ENCODE measurements around the gene COQ5.
"Not testable (repeated sequence)": the region's sequence is repeated elsewhere in the genome, so short reads cannot be mapped to it uniquely, and the experiment has no call there.

The COQ5 gene

DNA sequence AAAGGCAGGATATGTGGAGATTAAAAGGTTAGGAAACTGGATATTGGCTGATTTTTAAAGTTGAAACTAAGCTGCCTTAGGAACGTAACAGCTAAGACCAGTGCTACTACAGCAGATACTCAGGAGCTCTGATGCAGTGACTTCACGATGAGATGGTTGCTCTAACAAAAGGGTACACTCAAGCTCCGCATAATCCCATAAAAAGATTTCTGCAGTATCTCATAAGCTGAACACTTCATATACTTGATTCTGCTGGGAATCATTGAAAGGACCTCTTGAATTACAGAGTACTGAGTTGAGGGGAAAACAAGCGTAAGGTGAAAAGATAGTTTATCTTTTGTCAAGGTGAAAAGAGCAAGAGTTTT, 8.9 kb upstream of the COQ5 start:
- no peak for TF ChIP-seq POLR2A (IDR thresholded peaks at IDR 0.05; ENCODE audit: low read depth, low read length)
- DNase-seq (ENCODE audit: insufficient read length, low spot score) (no peak), FAIRE-seq (no peak)

DNA sequence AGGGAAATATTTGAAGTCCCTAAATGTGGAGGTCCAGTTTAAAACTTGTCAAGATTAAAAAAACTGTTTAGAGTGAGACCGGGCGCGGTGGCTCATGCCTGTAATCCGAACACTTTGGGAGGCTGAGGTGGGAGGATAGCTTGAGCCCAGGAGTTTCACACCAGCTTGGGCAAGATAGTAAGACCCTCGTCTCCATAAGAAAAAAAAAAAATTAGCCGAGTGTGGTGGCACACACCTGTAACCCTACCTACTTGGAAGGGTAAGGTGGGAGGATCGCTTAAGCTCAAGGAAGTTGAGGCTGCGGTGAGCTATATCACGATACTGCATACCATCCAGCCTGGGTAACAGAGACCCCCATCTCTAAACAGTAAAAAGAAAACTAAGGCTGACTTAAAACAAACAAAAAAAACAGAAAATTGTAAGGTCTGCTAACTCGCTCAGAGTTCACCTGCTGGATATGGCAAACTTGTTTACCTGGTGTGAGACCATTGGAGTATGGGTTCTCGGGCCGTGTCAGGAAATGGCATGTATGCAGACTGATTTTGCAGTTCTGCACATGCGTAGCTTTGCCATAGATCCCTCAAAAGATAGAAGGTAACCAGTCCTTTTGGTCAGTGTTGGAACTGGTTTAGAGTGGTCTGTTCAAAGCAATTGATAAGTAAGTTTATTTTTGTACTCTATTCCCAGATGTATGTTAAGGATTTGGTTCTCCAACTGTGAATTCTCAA, 7.3 kb upstream of the COQ5 start:
- TF ChIP-seq POLR2A (IDR thresholded peaks at IDR 0.05; ENCODE audit: low read depth, low read length), result no peak
- DNase-seq (ENCODE audit: insufficient read length, low spot score) (no peak), FAIRE-seq (no peak)

DNA sequence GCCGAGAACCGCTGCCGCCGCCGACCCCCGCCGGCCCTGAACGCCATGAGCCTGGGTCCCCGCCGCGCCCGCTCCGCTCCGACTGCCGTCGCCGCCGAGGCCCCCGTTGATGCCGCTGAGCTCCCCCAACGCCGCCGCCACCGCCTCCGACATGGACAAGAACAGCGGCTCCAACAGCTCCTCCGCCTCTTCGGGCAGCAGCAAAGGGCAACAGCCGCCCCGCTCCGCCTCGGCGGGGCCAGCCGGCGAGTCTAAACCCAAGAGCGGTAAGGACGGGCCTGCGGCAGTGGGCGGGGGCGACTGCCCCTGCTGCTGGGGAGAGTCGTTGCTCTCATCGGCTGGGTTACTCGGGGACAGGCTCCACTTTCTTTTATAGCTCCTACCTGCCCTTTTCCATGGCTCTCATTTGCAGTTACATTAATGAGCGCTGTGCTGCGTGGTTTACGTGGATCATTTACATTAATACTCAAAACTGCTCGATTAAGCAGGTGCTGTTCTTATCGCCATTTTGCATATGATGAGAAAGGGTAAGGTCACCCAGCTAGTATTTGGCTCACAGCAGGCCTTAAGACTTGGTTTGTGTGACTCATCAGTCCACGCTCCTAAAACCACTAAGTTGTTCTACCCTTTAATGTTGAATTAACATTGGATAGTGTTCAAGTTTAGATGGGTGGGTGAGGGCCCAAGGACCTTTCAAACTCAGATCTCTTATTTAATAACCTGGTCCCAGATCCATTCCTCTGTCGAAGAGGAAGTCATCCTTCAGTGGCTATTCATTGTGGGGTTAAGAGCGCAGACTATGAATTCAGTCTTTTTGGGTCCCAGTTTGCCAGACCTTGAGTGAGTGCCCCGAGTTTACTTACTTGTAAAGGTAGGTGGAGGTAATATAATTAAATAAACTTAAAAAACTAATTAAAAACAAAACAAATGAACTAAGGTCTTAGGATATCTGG, 6.0 kb upstream of the COQ5 start:
- no peak for TF ChIP-seq POLR2A (IDR thresholded peaks at IDR 0.05; ENCODE audit: low read depth, low read length)
- DNase-seq (ENCODE audit: insufficient read length, low spot score) (peak; percentile 73), FAIRE-seq (peak; percentile 94)

DNA sequence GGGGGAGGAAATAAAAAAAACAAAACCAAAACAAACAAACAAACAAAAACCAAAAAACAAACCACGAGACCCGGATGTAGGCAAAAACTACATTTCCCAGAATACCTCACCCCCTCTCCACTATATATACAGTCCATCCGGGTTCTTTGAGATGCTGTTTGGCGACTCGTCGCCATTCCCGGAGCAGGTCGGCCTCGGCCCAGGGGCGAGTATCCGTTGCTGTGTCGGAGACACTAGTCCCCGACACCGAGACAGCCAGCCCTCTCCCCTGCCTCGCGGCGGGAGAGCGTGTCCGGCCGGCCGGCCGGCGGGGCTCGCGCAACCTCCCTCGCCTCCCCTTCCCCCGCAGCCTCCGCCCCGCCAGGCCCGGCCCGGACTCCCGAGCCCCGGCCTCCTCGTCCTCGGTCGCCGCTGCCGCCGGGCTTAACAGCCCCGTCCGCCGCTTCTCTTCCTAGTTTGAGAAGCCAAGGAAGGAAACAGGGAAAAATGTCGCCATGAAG, 5.3 kb upstream of the COQ5 start, which contains the start of gene RNF10:
Gene RNF10, plus strand, starts transcription at position 154 of the 500 bp plus-strand sequence. CDS start 456 bp downstream, outside the sequence.
- FAIRE-seq (peak; percentile 23), DNase-seq (ENCODE audit: insufficient read length, low spot score) (peak; percentile 67)
- peak; percentile 92 for TF ChIP-seq POLR2A (IDR thresholded peaks at IDR 0.05; ENCODE audit: low read depth, low read length)

DNA sequence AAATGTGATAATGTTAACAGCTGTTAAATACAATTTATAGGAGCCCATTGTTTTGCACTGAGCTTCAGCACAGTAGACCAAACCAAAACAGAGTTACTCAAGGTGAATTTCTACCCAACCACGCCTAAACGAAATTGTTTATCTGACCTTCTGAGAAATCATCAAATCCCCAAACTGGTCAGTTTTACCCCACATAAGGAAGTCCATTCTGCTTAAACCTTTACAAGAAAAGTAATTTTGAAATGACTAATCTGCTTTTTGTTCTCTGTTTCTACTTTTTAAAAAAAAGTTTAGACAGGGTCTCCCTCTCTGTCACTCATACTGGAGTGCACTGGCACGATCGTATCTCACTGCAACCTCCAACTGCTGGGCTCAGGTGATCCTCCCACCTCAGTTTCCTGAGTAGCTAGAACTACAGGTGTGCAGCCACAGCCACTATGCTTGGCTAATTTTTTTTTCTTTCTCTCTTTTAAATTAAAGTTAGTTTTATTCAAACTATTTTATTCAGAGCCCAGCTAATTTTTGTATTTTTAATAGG, 3.8 kb upstream of the COQ5 start:
- TF ChIP-seq POLR2A (IDR thresholded peaks at IDR 0.05; ENCODE audit: low read depth, low read length), result no peak
- DNase-seq (ENCODE audit: insufficient read length, low spot score), result no peak
- FAIRE-seq, result no peak

DNA sequence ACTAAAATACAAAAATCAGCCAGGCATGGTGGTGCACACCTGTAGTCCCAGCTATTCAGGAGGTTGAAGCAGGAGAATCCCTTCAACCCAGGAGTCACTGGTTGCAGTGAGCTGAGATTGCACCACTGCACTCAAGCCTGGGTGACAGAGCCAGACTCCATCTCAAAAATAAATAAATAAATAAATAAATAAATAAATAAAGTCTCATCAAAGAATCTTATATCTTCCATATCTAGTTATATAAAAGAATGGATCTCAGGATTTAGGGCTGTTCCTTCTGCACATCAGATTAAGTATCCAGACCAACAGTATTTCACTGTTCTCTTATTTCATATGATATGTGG, 1.4 kb upstream of the COQ5 start:
- not testable (repeated sequence) for DNase-seq (ENCODE audit: insufficient read length, low spot score); FAIRE-seq

DNA sequence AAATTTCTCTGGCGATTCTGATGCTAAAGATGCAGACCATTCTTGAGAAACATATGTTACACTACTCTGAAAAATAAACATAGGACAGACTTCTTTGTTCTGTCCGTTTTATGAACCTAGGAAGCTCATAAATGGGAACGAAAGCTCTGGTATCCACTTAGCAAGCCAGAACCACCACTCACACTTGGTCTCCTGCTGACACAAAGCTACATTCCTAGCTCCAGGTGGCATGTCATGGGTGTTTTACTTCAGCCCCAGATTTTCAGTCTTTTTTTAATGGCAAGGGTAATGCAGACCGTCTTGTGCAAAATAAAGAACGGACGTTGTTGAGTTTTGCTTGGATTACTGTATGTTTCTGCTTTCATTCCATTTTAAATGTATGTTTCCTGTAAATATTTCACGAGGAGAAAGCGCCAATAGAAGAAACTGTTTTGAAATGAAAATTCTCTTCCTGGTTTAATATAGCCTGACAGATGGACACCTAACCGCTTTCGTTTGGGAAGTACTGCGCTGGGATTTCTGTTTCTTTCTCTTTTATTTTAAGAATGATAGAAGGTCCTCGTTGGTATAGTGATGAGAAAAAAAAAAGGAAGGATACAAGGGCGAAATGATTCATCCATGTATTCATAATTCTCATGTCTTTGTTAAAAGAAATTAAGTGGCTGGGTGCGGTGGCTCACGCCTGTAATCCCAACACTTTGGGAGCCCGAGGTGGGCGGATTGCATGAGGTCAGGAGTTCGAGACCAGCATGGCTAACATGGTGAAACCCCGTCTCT, 871 bp upstream of the COQ5 start:
- DNase-seq (ENCODE audit: insufficient read length, low spot score) (no peak), FAIRE-seq (peak; percentile 71)
- no peak for TF ChIP-seq POLR2A (IDR thresholded peaks at IDR 0.05; ENCODE audit: low read depth, low read length)

DNA sequence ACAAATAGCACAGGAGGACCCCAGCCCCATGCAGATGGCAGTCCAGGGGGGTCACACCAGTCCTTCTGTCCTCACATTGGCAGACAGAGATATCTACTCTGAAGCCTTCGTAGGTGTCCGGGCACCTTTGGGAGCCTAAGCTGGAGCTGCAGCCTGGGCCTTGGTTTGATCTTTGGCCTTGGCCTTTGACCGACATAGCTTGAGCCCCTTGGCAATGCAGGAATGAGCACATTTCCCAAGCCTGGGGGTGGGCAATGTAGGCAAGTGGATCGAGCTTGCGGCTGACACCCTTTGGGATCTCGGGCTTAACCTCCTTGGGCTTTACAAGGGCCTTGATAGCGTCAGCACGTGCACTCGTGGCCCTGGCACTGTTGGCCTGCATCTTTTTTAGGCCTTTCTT, 6.4 kb downstream of the COQ5 start:
- DNase-seq (ENCODE audit: insufficient read length, low spot score) (no peak), FAIRE-seq (no peak)
- no peak for TF ChIP-seq POLR2A (IDR thresholded peaks at IDR 0.05; ENCODE audit: low read depth, low read length)

DNA sequence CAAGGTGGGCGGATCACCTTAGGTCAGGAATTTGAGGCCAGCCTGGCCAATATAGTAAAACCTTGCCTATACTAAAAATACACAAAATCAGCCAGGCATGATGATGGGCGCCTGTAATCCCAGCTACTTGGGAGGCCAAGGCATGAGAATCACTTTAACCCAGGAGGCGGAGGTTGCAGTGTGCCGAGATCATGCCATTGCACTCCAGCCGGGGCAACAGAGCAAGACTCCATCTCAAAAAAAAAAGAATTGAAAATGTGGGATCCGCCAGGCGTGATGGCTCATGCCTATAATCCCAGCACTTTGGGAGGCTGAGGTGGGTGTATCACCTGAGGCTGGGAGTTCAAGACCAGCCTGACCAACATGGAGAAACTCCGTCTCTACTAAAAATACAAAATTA, 9.6 kb downstream of the COQ5 start:
- FAIRE-seq; DNase-seq (ENCODE audit: insufficient read length, low spot score): not testable (repeated sequence)

DNA sequence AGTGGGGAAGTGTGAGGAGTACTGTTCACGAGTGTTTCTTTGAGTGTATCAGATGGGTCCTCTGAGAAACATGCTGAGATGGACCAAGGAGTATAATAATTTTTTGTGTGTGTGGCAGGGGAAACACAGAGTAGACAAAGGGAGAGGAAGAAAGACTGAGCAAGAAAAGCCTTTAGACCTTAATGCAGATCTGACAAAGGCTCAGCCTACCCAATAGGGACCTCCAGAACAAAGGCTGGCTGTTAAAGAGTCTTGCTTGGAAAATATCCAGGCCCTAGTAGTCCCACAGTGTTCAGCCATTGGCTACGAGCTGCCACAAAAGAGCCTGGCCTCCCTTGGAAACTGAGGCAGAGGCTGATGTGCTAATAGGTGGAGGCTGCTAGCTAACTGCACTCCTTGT, 13.5 kb downstream of the COQ5 start:
- TF ChIP-seq POLR2A (IDR thresholded peaks at IDR 0.05; ENCODE audit: low read depth, low read length), result no peak
- FAIRE-seq (no peak), DNase-seq (ENCODE audit: insufficient read length, low spot score) (no peak)

DNA sequence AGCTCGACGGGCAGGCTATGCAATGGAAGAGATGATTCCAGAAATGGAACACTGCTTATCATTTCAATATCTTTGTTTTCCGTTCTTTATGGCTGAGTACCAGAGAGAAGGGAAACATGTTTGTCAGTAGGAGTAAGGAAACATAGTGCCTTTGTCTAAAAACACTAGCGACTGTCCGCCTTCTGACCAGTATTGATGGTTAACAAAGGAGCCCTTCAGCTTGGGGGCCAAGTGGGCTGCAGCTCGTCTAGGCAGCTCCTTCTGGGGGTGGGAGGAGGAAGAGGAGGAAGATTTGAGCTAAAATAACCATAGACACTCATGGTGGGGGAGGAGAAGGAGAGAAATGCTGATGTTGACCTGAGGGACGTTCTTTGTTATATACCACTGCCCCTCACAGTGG, 15.0 kb downstream of the COQ5 start:
- no peak for TF ChIP-seq POLR2A (IDR thresholded peaks at IDR 0.05; ENCODE audit: low read depth, low read length)
- FAIRE-seq (no peak), DNase-seq (ENCODE audit: insufficient read length, low spot score) (no peak)

DNA sequence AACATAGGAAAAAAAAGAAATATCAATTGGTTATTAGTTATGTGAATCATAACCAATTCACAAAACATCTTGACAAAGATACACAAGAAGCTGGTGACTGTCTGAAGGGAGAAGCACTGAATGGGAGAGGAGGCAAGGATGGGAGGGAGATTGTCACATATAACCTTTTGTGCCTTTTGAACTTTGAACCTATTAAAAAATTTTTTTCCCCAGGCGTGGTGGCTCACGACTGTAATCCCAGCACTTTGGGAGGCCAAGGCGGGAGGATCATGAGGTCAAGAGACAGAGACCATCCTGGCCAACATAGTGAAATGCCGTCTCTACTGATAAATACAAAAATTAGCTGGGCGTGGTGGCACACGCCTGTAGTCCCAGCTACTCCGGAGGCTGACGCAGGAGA, 20.4 kb downstream of the COQ5 start:
- DNase-seq (ENCODE audit: insufficient read length, low spot score) (no peak), FAIRE-seq (no peak)
- no peak for TF ChIP-seq POLR2A (IDR thresholded peaks at IDR 0.05; ENCODE audit: low read depth, low read length)

DNA sequence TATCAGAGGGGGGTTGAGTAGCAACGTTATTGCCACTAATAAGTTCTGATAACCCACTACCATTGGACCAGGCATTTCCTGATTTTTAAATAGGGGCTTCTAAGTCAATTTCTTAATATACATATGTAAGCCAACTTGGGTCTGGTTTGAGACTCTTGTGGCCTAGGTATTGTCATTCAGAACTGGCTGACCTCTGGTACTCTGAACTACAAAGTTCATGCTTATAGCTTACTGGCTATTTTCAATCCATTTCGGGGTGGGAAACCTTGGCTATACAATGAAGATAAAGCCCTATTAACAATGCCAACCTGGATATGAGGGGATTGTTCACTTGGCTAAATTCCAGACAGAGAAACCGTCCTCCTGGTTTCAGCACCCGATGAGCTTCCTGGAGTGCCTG, 24.4 kb downstream of the COQ5 start:
- no peak for FAIRE-seq

DNA sequence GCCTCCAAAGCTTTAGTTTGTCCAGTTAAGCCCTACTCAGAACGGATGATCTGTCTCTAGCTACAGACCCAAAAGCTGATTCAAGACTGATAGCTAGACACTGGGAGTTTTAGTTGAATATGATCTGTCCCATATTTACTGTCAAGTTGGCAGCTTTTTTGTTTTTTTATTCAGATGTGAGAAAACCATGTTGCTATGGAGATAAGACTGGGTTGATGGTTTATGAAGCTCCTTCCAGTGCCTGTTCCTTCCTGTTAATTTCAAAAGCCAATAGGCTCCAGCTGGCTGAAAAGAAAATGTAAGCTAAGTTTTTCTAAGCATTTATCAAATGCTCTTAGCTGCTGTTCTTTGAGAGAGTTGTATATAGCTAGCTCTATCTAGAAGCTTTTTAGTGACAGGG, 28.4 kb downstream of the COQ5 start:
- DNase-seq (ENCODE audit: insufficient read length, low spot score), result no peak
- no peak for FAIRE-seq
- TF ChIP-seq POLR2A (IDR thresholded peaks at IDR 0.05; ENCODE audit: low read depth, low read length), result no peak

More for the DNA sequence above, 24.4 kb downstream of the COQ5 start:
- no peak for DNase-seq (ENCODE audit: insufficient read length, low spot score)
- TF ChIP-seq POLR2A (IDR thresholded peaks at IDR 0.05; ENCODE audit: low read depth, low read length), result no peak

Measured in H54 (cell line).